Tibial nerve (tissue), 4 donors: Measurements from ENCODE around the gene SIK1.
"Not testable (repeated sequence)": the region's sequence is repeated elsewhere in the genome, so short reads cannot be mapped to it uniquely, and the experiment has no call there.

Experiments used
- CTCF ChIP-seq, 5 experiments: fragments of 200-600 bp in 3 of 5; fragments of 450-650 bp in 2 of 5; sonication (generic) in 3 of 5; IDR thresholded peaks; one replicate each; pipeline ENCODE4 v1.5.1; 2016 to 2019; ENCODE audit warnings: antibody characterized with exemption in 5 of 5, mild to moderate bottlenecking in 3 of 5, moderate library complexity in 2 of 5
- EP300 ChIP-seq, 2 donors: sonication (generic); formaldehyde crosslinking; IDR thresholded peaks; one replicate each; pipeline ENCODE4 v1.6.1; 2017; ENCODE audit warnings: antibody characterized with exemption in 2 of 2, mild to moderate bottlenecking in 1 of 2
- POLR2A ChIP-seq, 2 donors: fragments of 450-650 bp; IDR thresholded peaks; one replicate each; pipeline ENCODE4 v1.6.1; 2017; ENCODE audit warnings: antibody characterized with exemption in 2 of 2, mild to moderate bottlenecking in 2 of 2, moderate library complexity in 2 of 2

GRCh38 chr21:43463498-43464261, 36.7 kb upstream of the SIK1 start:
- not testable (repeated sequence) for TF ChIP-seq CTCF, POLR2A, EP300 (IDR thresholded peaks at IDR 0.05)
